Measurements from ENCODE around the gene ZNF564. TPM values are rescaled to one million over a fixed set of nuclear protein-coding genes. Genes with fewer than 3 reads are reported as not detected.
"Not testable (repeated sequence)": the region's sequence is repeated elsewhere in the genome, so short reads cannot be mapped to it uniquely, and the experiment has no call there.

The ZNF564 gene
- total RNA-seq, 4 donors from 2014 or later: 6.8 to 14.6 (median 13.8) TPM

DNA sequence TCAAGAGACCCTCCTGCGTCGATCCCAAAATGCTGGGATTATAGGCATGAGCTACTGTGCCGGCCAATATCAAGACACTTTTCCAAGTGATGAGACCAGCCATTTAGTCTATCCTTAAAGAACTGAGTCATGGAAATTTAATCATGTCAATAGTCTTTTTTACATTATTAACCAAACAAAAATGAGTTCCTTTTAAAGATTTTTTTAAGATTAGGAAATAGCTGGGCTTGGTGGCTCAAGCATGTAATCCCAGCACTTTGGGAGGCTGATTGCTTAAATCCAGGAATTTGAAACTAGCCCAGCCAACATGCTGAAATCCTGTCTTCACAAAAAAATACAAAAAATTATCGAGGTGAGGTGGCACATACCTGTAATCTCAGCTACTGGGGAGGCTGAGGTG is 16.7 kb upstream of the ZNF564 start:
- Histone ChIP-seq H3K27me3 (no peaks in the 10 kb centered on the region), H3K36me3 (no peaks in the 10 kb centered on the region), H3K9me3 (no peaks in the 10 kb centered on the region), H3K4me3 (no peak overlapping the region), H3K27ac (no peak overlapping the region), H3K4me1 (peaks cover 0 to 11% (median 0%) of the 10 kb centered on the region in 3 donors)
- 82 to 94% methylated on average over 3 to 4 of the region's 4 CpGs for WGBS, 2 donors (ENCODE audit: low coverage in 1 of 2)
- ATAC-seq: no peak
- TF ChIP-seq POLR2A (IDR thresholded peaks at IDR 0.05): no peak
- TF ChIP-seq, protein P1, sequence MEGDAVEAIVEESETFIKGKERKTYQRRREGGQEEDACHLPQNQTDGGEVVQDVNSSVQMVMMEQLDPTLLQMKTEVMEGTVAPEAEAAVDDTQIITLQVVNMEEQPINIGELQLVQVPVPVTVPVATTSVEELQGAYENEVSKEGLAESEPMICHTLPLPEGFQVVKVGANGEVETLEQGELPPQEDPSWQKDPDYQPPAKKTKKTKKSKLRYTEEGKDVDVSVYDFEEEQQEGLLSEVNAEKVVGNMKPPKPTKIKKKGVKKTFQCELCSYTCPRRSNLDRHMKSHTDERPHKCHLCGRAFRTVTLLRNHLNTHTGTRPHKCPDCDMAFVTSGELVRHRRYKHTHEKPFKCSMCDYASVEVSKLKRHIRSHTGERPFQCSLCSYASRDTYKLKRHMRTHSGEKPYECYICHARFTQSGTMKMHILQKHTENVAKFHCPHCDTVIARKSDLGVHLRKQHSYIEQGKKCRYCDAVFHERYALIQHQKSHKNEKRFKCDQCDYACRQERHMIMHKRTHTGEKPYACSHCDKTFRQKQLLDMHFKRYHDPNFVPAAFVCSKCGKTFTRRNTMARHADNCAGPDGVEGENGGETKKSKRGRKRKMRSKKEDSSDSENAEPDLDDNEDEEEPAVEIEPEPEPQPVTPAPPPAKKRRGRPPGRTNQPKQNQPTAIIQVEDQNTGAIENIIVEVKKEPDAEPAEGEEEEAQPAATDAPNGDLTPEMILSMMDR (IDR thresholded peaks at IDR 0.05): no peak
- TF ChIP-seq EP300 (IDR thresholded peaks at IDR 0.05): no peak
- no peak for TF ChIP-seq POLR2AphosphoS5 (IDR thresholded peaks at IDR 0.05)

GRCh38 chr19:12566380-12566779 is 15.1 kb upstream of the ZNF564 start:
- not testable (repeated sequence) for H3K27me3 ChIP-seq, H3K36me3 ChIP-seq, ATAC-seq, H3K27ac ChIP-seq, H3K4me3 ChIP-seq, H3K9me3 ChIP-seq
- 85 to 86% methylated on average over 5 of the region's 5 CpGs for WGBS, 2 donors (ENCODE audit: low coverage in 1 of 2)
- peaks cover 0 to 11% (median 0%) of the 10 kb centered on the region in 3 donors for H3K4me1 ChIP-seq

- Histone ChIP-seq H3K36me3 (no peaks in the 10 kb centered on the region), H3K27me3 (no peaks in the 10 kb centered on the region), H3K4me1 (peaks cover 0 to 11% (median 0%) of the 10 kb centered on the region in 3 donors), H3K27ac (peak overlapping the region in 3 of 4 donors; percentile 45 to 65 (median 57)), H3K9me3 (no peaks in the 10 kb centered on the region), H3K4me3 (no peak overlapping the region)
- WGBS, 2 donors (ENCODE audit: low coverage in 1 of 2): 17 to 20% methylated on average over 3 to 19 of the region's 19 CpGs
- ATAC-seq: peak; percentile 95
- TF ChIP-seq, protein P1 (IDR thresholded peaks at IDR 0.05): peak in 3 of 4 experiments; percentile 92 to 96 (median 95)
- peak; percentile 22 for TF ChIP-seq POLR2AphosphoS5 (IDR thresholded peaks at IDR 0.05)
- no peak for TF ChIP-seq POLR2A (IDR thresholded peaks at IDR 0.05)
These were observed 12.9 kb upstream of the ZNF564 start for GRCh38 chr19:12564016-12564664.

DNA sequence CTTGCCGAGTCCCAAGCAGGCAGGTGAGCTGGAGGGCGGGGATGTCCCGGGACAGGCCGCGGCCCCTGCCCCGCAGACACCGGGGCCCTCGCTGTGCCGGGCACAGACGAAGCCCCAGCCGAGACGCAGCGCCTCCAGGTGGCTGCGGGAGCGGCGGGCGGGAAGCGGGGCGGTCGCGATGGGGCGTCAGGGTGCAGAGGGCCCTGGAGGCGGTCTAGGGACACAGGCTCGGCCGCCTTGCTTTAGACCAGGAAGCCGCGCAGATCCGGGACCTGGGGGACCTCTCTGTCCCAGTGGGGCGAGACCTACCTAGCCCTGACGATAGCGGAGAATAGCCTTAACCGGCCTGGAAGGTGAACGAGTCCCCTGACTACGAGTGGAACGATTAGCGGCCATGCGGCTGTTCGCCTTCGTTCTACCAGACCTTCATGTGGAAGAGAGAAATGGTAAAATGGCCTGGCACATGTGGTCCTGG is 4.2 kb upstream of the ZNF564 start:
- TF ChIP-seq POLR2A (IDR thresholded peaks at IDR 0.05): no peak
- TF ChIP-seq, protein P1 (IDR thresholded peaks at IDR 0.05): peak in 1 of 4 experiments; percentile 21
- H3K4me1 ChIP-seq: peaks cover 0 to 21% (median 3%) of the 10 kb centered on the region in 3 donors
- WGBS, 2 donors (ENCODE audit: low coverage in 1 of 2): 10% methylated on average over 2 of the region's 39 CpGs; no CpG with 5 or more reads in 1 of the 2 donors
- no peaks in the 10 kb centered on the region for H3K9me3 ChIP-seq
- H3K4me3 ChIP-seq: peak overlapping the region in 1 of 2 donors; percentile 24
- ATAC-seq: no peak
- H3K36me3 ChIP-seq: no peaks in the 10 kb centered on the region
- H3K27ac ChIP-seq: no peak overlapping the region
- no peaks in the 10 kb centered on the region for H3K27me3 ChIP-seq

GRCh38 chr19:12546903-12547302 is 4.4 kb downstream of the ZNF564 start:
- no peak for ATAC-seq
- H3K27ac ChIP-seq: no peak overlapping the region
- peaks cover 0 to 18% of the 10 kb centered on the region in 2 donors for H3K36me3 ChIP-seq
- peaks cover 0 to 7% (median 0%) of the 10 kb centered on the region in 3 donors for H3K9me3 ChIP-seq
- TF ChIP-seq POLR2A (IDR thresholded peaks at IDR 0.05) (no peak), POLR2AphosphoS5 (IDR thresholded peaks at IDR 0.05) (no peak), EP300 (IDR thresholded peaks at IDR 0.05) (no peak)
- TF ChIP-seq, protein P1 (IDR thresholded peaks at IDR 0.05): no peak
- H3K4me3 ChIP-seq: no peak overlapping the region
- 87 to 100% methylated on average over 2 of the region's 2 CpGs for WGBS, 2 donors (ENCODE audit: low coverage in 1 of 2)
- peaks cover 0 to 70% (median 14%) of the 10 kb centered on the region in 3 donors for H3K4me1 ChIP-seq
- H3K27me3 ChIP-seq: no peaks in the 10 kb centered on the region

All from gastroesophageal sphincter (tissue), 4 donors.